Superior temporal gyrus (tissue), 1 donor: ENCODE results near the gene FAM149B1.
"Not testable (repeated sequence)": the region's sequence is repeated elsewhere in the genome, so short reads cannot be mapped to it uniquely, and the experiment has no call there.

ENCODE experiments used
- DNase-seq: peaks from one replicate; pipeline ENCODE4 v3.0.0-alpha.2; 2016; ENCODE audit errors: extremely low spot score

FAM149B1 gene

DNA sequence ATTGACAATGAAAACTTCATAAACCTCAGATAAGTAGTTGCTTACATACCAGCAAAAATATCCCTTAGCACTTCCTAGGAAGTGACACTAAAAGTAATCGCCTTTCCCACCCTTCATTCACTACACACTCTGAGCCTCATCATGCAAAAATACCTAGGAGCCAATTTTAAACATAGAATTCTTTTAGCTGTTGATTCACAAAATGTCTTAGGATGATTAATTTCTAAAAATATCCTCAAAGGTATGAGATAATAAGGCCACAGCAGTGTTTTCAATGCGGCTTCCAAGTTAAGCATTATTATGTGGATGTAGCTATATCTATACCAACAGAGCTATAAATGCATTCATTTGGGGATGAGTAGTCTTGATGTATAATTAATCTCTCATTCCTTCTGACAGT, 66.0 kb downstream of the FAM149B1 start:
- DNase-seq = no peak

DNA sequence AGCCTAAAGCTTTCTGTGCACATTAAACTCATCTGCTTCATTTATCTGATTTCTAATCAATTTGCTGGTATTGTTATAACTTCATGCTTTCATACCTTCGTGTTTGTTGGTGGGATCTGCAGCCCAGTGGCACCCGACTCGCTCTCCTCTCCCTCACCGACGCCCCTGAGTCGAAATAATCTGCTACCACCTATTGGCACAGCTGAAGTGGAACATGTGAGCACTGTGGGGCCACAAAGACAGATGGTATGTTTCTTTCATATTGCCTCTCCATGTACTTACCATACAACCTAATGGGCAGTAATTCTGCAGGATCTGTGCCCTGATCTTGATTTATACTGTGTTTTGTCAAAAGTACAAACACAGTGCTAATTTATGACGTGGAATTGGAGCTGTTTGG, 66.8 kb downstream of the FAM149B1 start:
- no peak for DNase-seq

DNA sequence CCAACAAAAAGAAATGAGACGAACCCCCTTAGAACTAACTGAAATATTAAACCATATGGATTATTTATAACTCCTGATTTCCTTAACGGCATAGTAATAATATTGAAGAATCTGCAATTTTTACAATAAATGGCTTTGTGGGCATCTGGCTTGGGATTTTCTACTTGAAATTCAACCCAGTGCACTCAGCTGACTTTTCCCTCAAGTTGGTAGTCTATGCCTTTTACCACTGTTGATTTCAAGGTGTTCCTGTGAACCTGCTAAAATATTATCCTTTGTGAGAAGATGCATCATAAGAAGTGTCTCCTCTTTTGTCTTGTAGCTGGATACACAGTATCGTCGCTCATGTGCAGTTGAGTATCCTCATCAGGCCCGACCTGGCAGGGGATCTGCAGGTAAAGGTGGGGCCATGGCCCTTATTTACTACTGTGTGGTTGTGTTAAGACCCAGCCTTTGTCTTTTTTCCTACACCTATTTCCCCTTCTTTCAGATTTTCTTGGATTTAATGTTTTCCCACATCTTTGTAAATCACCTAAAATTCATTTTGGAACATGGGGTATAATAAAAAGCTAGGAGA, 71.2 kb downstream of the FAM149B1 start:
- no peak for DNase-seq

DNA sequence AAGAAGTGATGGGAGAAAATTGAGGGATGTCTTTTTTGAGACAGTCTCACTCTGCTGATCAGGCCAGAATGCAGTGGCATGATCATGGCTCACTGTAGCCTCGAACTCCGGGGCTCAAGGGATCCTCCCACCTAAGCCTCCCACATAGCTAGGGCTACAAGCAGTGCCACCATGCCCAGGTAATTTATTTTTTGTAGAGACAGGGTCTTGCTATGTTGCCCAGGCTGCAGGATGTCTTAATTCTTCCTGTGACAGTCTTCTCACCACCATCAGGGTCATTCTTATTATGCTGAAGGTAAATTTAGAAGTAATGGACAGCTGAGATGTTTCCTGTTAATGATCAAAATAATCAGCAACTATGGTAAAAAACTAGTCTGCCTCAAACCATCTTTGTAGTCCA, 72.0 kb downstream of the FAM149B1 start:
- DNase-seq = no peak

DNA sequence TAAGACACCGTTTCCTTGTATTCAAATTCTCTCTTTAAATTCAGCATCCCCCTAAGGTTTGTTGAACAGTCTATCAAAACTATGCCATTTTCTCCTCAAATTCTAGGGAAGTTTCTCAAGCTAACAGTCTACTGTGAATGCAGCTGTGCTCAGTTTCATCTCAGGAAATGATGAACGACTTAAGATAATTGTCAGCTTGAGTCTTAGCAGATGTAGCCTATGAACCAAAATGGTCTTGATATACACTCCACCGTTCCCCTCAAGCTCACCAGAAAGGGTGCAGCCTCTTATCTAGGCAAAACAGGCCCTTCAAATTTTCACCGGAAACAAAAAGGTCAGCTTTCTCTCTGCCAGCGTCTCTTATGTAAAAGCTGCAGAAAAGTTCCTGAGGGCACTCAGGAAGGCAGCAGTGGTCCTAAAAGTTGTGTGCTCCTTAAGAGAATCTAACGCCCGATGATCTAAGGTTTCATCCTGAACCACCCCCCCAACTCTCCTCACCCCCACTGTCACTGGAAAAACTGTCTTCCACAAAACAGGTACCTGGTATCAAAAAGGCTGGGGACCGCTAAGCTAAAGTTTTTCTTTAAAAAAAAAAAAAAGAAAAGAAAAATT, 77.1 kb downstream of the FAM149B1 start:
- no peak for DNase-seq

DNA sequence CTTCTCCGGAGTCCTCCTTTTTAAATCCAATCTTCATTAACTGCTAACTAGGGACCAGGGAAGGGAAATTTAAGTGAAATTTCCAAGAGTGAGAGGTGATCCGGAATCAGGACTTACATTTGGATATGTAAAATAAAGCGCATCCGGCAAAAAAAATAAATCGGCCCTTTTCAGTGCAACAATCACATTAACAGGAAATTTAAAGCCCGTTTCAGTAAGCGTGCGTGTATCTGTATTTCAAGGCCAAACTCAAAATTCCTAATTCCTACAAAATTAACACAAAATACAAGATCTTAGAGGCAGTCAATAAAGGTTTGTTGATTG, 78.4 kb downstream of the FAM149B1 start:
- no peak for DNase-seq

DNA sequence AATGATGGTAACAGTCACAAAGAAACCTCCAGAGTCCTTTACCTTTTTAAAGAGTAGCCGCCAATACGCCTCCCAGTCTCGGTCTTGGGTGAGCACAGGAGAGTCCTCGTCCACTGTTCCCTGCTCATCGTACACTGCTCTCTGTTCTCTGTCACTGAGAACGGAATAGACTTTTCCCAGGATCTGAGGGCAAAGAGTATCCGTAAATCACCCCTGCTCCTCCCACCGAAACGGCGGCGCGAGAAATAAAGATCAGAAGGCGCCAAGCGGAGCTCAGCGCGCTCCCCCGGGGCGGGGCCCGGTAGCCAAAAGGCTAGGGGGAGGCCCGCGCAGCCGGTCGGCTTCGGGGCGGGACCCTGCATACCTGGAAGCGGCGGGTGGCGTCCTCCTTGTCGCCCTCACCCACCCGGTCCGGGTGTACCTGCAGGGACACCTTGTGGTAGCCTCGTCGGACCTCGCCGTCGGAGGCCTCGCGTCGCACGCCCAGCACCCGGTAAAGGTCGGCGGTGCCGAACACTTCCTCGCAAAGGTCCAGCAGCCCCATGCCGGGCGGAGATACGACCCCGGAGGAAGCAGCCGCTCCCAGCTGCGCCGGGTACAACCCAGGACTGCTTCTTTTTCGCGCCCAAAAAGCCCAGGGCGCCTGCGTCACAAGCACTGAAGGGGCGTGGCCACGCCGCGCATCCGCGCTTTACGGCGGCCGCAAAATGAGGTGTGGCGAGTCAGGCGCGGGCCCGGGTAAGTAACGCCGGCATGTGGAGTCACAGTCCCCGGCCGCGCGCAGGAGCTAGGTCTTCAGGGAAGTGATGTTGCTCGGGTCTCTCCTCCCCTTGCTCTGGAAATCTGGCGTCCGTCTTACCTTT, 79.0 kb downstream of the FAM149B1 start, which contains the start of gene DNAJC9:
Gene DNAJC9, minus strand, starts transcription at position 610 of the 863 bp plus-strand sequence. Its CDS starts 66 bp downstream, at position 544.
- peak; percentile 92 for DNase-seq

DNA sequence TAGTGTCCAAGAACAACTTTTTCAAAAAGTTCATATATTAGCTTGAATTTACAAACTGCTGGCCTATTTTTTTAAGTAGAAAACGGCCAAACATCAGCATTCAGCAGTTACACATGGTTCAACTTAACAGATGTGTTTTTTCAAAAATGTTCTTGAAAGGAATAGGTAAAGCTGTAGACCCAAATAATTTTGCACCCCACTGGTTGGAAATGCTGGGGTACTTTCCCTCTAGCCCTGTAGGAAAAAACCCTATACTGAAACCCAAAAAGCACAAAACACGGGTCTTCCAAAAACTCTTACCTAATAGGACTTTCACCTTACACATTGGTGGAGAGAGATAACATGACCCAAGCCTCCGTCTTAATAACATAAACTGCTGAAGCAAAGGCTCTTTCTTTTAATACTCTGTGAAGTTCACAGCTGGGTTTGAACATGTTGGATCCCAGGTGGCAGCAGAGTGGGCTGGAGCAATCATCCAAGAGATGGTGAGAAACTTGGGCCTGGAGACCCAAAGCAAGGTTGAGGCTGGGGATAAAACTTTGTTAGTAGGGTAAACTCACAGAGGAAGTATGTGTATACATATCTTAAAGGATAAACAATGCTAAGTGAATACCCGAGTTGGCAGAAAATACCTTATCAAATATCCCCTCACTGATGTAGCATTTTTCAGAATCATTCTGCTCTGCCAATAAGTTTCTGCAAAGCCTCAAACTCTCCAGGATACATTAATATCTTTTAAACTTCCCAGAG, 79.8 kb downstream of the FAM149B1 start:
- DNase-seq = no peak

DNA sequence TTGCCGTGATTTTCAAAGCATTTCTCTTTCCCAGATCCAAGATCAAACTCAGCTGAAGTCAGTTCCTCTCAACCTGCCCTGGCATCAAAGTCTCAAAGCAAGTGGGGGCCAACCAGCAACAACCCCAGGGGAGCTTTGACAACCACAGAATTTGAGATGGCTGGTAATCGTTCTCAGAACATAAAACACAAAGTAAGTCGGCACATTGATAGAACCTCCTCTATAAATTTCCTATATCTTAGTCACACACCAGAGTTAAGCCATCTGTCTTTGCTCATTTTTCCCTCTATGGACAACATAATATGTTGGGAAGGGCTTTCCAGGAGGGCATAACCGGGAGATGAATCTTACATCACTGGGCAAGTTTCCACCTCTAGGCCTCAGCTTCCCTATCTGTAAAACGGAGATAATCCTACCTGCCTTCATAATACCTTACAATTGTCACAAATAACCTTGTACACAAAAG, 80.4 kb downstream of the FAM149B1 start:
- DNase-seq = no peak

DNA sequence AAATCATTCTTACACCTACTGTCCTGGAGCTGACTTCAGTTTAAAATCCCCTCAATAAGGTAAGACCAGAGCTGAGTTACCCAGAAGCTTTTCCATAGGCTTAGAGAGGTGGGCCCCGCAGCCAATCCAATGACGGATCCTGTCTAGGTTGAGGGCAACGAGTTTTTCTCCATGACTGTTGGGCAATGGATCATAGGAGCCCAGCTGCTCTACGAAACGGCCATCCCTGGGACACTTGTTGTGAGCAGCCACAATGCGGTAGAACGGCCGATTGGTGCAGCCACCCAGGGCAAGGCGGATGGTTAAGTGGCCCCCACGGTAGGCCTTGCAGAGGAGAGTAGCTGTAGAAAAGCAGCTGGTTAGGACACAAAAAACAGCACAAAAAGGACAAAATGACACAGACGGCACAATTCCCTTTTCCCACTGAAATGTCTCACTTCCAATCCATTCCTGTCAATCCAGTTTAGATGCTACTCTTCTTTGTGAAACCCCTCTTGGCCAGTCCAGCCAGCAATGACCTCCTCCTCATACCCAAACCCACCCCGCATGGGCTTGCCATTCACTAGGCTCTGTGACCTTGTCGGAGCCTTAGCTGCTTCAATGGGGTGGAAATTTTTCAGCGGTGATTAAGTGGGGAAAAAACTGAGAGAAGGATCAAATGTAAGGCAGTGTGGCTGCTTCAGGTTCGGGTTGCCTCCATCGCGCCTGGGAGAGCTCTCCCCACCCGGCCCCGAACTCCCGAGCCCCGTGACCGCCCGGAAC, 83.9 kb downstream of the FAM149B1 start:
- DNase-seq = no peak

DNA sequence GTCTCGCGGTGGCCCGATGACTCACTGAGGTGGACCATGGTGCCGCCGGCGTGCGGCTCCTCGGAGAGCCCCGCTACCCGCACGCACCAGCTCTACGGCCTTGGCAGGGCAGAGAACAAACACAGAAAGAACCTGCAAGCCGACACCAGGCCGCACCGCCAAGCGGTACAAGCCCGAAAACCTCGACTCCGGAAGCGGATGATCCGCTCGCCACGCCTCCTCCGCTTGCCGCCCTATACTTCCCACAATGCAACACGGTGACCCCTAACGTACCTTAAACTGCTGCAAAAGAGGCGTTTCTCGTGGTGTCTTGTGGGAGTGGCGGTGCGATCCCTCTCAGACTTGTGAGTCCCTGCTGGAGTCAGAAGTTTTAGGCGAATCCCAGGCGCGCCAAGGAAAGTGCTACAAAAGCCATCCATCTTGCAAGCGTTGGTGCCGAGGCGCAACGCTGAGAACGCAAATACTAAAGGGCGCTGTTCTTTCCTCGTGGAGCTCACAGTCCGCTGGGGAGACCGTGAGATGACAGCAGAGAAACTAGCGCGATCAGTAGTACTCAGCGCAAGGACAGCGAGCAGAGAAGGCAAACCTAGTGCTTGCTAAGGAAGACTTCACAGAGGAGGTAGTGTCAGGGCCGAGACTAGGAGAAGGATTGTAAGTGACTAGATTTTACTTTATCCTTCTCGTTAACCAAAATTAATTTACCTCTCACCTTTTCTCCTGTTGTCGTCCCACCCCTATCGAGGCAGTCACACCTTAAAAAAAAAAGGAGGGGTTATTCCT, 84.7 kb downstream of the FAM149B1 start, which contains the start of gene MRPS16:
Gene MRPS16, minus strand, starts transcription at position 200 of the 780 bp plus-strand sequence. Its CDS starts 162 bp downstream, at position 38.
- peak; percentile 99 for DNase-seq

DNA sequence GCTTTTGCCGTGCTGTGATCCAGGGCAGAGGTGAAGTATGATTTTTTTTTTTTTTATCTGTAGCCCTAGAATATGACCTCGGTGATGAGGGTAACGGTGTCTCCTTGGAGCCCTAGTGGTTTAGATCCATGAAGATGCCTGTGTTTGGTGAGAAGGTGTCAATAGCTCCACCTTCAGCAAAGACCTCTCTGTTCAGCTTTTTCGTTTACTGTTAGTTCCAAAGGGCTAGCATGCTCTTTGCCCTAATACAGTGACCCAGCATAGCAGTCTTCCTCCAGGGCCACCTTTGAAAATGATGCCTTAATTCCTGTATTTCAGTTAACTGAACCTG, 85.3 kb downstream of the FAM149B1 start:
- DNase-seq = no peak

DNA sequence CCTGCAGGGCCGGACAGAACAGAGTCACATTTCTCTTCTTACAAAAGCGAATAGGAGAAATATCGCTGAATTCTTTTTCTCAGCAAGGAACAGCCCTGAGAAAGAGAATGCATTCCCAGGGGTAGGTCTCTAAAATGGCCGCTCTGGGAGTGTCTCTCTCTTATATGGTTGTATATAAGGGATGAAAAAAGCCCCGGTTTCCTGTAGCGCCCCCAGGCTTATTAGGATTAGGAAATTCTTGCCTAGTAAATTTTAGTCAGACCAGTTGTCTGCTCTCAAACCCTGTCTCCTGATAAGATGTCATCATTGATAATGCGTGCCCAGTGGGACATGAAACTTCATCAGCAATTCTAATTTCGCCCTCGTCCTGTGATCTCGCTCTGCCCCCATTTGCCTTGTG, 90.7 kb downstream of the FAM149B1 start:
- DNase-seq = not testable (repeated sequence)

DNA sequence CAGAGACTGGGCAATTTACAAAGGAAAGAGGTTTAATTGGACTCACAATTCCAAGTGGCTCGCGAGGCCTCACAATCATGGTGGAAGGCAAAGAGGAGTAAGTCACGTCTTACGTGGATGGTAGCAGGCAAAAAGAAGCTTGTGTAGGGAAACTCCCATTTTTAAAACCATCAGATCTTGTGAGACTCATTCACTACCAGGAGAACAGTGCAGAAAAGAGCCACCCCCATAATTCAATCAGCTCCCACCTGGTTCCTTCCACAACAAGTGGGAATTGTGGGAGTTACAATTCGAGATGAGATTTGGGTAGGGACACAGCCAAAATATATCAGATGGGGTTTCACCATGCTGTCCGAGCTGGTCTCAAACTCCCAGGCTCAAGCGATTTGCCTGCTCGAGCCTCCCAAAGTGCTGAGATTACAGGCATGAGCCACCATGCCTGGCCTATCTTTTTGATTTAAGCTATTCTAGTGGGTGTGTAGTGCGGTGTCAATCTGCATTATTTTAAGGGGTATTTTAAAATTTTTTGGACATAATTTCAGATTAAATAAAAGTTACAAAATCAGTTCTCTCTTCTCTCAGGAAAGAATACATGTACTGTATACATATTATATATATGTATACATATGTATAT, 93.6 kb downstream of the FAM149B1 start:
- no peak for DNase-seq

DNA sequence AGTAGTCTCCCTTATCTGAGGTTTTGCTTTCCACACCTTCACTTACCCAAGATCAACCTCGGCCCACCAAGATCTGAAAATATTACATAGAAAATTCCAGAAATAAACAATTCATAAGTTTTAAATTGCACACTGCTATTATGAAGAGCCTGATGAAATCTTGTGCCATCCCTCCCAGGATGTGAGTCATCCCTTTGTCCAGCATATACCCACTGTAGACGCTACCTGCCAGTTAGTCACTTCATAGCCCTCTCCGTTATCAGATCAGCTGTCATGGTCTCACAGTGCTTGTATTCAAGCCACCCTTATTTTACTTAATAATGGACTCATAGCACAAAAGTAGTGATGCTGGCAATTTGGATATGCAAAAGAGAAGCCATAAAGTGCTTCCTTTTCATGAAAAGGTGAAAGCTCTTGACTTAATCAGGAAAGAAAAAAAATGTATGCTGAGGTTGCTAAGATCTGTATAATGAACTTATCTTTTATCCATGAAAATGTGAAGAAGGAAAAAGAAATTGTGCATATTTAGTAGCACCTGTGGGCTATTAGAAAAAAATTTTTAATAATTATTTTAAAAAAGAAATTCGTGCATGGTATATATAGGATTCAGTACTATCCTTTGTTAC, 94.3 kb downstream of the FAM149B1 start:
- no peak for DNase-seq

DNA sequence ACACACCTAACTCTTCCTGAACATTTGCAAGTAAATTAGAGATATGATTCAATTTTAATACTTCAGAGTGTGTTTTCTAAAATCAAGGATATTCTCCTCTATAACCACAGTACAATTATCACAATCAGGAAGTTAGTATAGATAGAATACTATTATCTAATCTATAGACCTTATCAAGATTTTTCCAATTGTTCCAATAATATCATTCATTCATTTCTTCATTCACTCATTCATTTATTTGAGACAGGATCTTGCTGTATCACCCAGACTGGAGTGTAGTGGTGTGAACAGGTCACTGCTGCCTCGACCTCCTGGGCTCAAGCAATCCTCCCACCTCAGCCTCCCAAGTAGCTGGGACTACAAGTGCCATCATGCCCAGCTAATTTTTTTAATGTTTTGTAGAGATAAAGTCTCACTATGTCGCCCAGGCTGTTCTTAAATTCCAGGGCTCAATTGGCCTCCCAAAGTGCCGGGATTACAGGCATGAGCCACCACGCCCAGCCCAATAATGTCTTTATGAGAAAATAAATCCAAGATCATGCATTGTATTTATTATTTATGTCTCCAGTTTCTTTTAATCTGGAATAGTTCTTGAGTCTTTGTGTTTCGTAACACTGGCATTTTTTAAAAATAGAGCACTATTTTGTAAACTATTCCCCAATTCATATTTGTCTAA, 95.1 kb downstream of the FAM149B1 start:
- no peak for DNase-seq

DNA sequence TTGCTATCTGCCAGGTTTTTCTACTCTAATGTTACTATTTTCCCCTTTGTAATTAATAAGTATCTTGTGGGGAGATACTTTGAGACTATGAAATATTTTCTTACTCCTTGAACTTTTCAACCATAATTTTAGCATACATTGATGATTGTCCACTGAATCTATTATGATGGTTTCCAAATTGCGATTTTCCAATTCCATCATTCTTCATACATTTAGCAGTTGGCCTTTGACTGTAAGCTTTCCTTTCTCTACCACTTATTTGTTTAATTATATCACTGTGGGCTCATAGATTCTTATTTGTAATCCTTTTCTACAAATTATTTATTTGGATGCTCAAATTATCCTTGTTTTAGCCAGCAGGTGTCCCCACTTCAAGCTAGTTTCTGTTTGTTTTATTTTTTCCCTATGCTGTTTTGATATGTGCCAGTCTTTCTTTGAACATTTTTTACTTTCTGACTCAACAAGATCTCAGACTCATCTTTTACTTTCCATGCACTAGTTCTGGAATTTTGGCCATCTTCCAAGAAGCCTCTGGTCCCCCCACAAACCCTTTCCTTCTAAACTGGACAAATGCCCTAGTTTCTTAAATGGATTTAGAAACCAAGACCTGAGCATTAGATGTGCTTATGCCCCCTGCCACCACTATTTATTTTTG, 95.9 kb downstream of the FAM149B1 start:
- peak; percentile 46 for DNase-seq

DNA sequence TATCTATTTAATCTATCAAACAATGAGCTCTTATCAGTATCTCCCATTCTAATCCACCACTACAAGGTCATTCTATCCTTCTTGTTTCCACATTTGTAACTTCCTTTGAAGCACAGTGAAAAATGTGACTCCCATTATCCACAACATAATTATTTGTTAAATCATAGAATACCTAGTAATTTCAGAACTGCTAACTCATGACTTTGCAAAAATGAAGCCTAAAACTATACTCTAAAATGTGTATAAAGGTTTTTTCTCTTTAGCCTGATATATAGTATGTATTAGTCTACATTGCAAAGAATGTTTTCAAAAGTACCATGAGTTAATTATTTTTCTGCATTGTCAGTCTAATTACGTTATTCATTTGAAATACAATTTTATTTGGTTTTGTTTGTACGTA, 96.5 kb downstream of the FAM149B1 start:
- no peak for DNase-seq

DNA sequence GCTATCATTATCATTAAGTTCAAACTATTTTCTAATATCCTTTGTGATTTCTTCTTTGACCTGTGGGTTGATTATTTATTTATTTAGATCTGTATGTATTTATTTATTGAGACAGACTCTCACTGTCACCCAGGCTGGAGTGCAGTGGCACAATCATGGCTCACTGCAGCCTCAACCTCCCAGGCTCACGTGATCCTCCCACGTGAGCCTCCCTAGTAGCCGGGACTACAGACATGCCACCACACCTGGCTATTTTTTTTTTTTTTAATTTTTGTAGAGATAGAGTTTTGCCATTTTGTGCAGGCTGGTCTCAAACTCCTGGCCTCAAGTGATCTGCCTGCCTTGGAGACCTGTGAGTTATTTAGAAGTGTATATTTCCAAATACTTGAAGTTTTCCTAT, 113.2 kb downstream of the FAM149B1 start:
- DNase-seq = no peak
